ENCODE data around the gene GUCY2F.

DNA sequence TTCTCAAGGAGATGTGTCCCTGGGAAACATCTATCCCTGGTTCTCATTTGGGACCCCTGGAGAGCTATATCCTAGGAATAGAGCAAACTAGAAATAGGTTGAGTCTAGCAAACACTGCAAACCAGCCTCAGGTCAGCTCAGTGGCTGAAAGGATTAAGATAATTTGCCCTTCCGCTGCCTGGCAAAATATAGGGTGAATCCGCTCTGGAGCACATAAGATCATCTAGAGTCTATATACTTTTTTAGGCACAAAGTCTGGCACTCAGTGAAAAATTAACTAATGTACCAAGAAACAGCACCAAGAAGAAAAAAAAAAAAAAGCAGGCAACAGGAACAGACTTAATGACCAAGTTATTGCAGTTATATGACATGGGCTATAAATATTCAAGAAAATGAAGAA lies 7.3 kb upstream of the GUCY2F start:
- TF ChIP-seq SMAD4 (CRISPR knock-in tag; IDR thresholded peaks at IDR 0.05) (no peak), CREB1 (CRISPR knock-in tag; IDR thresholded peaks at IDR 0.05) (no peak), GTF2I (CRISPR knock-in tag; conservative IDR thresholded peaks at IDR 0.05) (no peak)
- TF ChIP-seq, protein P1, sequence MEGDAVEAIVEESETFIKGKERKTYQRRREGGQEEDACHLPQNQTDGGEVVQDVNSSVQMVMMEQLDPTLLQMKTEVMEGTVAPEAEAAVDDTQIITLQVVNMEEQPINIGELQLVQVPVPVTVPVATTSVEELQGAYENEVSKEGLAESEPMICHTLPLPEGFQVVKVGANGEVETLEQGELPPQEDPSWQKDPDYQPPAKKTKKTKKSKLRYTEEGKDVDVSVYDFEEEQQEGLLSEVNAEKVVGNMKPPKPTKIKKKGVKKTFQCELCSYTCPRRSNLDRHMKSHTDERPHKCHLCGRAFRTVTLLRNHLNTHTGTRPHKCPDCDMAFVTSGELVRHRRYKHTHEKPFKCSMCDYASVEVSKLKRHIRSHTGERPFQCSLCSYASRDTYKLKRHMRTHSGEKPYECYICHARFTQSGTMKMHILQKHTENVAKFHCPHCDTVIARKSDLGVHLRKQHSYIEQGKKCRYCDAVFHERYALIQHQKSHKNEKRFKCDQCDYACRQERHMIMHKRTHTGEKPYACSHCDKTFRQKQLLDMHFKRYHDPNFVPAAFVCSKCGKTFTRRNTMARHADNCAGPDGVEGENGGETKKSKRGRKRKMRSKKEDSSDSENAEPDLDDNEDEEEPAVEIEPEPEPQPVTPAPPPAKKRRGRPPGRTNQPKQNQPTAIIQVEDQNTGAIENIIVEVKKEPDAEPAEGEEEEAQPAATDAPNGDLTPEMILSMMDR (IDR thresholded peaks at IDR 0.05): no peak
- TF ChIP-seq, protein P2, sequence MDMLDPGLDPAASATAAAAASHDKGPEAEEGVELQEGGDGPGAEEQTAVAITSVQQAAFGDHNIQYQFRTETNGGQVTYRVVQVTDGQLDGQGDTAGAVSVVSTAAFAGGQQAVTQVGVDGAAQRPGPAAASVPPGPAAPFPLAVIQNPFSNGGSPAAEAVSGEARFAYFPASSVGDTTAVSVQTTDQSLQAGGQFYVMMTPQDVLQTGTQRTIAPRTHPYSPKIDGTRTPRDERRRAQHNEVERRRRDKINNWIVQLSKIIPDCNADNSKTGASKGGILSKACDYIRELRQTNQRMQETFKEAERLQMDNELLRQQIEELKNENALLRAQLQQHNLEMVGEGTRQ (CRISPR knock-in tag; IDR thresholded peaks at IDR 0.05): no peak
- TF ChIP-seq, protein P3, sequence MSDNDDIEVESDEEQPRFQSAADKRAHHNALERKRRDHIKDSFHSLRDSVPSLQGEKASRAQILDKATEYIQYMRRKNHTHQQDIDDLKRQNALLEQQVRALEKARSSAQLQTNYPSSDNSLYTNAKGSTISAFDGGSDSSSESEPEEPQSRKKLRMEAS (CRISPR knock-in tag; IDR thresholded peaks at IDR 0.05): no peak
- TF ChIP-seq, protein P4, sequence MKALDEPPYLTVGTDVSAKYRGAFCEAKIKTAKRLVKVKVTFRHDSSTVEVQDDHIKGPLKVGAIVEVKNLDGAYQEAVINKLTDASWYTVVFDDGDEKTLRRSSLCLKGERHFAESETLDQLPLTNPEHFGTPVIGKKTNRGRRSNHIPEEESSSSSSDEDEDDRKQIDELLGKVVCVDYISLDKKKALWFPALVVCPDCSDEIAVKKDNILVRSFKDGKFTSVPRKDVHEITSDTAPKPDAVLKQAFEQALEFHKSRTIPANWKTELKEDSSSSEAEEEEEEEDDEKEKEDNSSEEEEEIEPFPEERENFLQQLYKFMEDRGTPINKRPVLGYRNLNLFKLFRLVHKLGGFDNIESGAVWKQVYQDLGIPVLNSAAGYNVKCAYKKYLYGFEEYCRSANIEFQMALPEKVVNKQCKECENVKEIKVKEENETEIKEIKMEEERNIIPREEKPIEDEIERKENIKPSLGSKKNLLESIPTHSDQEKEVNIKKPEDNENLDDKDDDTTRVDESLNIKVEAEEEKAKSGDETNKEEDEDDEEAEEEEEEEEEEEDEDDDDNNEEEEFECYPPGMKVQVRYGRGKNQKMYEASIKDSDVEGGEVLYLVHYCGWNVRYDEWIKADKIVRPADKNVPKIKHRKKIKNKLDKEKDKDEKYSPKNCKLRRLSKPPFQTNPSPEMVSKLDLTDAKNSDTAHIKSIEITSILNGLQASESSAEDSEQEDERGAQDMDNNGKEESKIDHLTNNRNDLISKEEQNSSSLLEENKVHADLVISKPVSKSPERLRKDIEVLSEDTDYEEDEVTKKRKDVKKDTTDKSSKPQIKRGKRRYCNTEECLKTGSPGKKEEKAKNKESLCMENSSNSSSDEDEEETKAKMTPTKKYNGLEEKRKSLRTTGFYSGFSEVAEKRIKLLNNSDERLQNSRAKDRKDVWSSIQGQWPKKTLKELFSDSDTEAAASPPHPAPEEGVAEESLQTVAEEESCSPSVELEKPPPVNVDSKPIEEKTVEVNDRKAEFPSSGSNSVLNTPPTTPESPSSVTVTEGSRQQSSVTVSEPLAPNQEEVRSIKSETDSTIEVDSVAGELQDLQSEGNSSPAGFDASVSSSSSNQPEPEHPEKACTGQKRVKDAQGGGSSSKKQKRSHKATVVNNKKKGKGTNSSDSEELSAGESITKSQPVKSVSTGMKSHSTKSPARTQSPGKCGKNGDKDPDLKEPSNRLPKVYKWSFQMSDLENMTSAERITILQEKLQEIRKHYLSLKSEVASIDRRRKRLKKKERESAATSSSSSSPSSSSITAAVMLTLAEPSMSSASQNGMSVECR (CRISPR knock-in tag; IDR thresholded peaks at IDR 0.05; ENCODE audit: borderline replicate concordance): no peak
- TF ChIP-seq, protein P5, sequence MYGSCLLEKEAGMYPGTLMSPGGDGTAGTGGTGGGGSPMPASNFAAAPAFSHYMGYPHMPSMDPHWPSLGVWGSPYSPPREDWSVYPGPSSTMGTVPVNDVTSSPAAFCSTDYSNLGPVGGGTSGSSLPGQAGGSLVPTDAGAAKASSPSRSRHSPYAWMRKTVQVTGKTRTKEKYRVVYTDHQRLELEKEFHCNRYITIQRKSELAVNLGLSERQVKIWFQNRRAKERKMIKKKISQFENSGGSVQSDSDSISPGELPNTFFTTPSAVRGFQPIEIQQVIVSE (CRISPR knock-in tag; IDR thresholded peaks at IDR 0.05; ENCODE audit: borderline replicate concordance): no peak
